Endothelial cell of umbilical vein (primary cell): ENCODE data around the gene NUP35.

Experiments
- JUN ChIP-seq: IDR thresholded peaks from 2 replicates; pipeline ENCODE4 v1.6.1; 2011; ENCODE audit warnings: borderline replicate concordance, low read depth; ENCODE audit not compliant: insufficient read length, insufficient read depth
- POLR2AphosphoS5 ChIP-seq: IDR thresholded peaks from 2 replicates; pipeline ENCODE4 v1.6.1; 2012; ENCODE audit warnings: low read depth, mild to moderate bottlenecking, control low read depth, low read length, moderate library complexity; ENCODE audit not compliant: insufficient read depth
- TF ChIP-seq, protein P1 (sequence below), 2 donors: IDR thresholded peaks; 1 replicate in 1 of 2; 2 replicates in 1 of 2; pipeline ENCODE4 v1.5.1; 2011; ENCODE audit warnings: low read length in 2 of 2, mild to moderate bottlenecking in 2 of 2, moderate library complexity in 2 of 2, control low read depth in 1 of 2, inconsistent platforms in 1 of 2, low read depth in 1 of 2; ENCODE audit not compliant: insufficient read depth in 1 of 2; ENCODE audit errors: extremely low read depth in 1 of 2

DNA sequence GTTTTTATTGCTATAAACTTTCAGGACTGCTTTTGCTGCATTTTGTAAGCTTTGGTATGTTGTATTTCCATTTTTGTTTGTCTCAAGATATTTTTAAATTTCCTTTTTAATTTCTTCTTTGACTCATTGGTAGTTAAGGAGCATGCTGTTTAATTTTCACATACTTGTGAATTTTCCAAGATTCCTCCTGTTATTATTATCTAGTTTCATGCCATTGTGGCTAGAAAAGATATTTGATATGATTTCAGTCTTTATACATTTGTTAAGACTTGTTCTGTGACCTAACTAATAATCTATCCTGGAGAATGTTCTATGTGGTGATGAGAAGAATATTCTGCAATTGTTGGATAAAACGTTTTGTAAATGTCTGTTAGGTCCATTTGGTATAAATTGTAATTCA is 62.1 kb downstream of the NUP35 start:
- TF ChIP-seq JUN (no peak), POLR2AphosphoS5 (no peak)
- TF ChIP-seq, protein P1, sequence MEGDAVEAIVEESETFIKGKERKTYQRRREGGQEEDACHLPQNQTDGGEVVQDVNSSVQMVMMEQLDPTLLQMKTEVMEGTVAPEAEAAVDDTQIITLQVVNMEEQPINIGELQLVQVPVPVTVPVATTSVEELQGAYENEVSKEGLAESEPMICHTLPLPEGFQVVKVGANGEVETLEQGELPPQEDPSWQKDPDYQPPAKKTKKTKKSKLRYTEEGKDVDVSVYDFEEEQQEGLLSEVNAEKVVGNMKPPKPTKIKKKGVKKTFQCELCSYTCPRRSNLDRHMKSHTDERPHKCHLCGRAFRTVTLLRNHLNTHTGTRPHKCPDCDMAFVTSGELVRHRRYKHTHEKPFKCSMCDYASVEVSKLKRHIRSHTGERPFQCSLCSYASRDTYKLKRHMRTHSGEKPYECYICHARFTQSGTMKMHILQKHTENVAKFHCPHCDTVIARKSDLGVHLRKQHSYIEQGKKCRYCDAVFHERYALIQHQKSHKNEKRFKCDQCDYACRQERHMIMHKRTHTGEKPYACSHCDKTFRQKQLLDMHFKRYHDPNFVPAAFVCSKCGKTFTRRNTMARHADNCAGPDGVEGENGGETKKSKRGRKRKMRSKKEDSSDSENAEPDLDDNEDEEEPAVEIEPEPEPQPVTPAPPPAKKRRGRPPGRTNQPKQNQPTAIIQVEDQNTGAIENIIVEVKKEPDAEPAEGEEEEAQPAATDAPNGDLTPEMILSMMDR (IDR thresholded peaks at IDR 0.05; ENCODE audit: extremely low read depth in 1 of 2, insufficient read depth in 1 of 2, low read depth in 1 of 2, low read length in 2 of 2) = no peak
